HepG2 (cell line): Measurements from ENCODE around the gene SLC15A2. TPM values are rescaled to one million over a fixed set of nuclear protein-coding genes. Genes with fewer than 3 reads are reported as not detected.

Experiments
- ATAC-seq: fragments of 200-7000 bp; cut with Tn5 transposase; 3 replicates; pipeline ENCODE4 v1.9.1; 2020; ENCODE audit warnings: mild to moderate bottlenecking, moderate library complexity
- BruUV-seq: library from RNA; stranded (reverse); fragments of 400-500 nt; replicated peaks from 2 replicates; lab custom pipeline; 2021; lab: Mats Ljungman, UMichigan
- CTCF ChIA-PET: fragments of 300-600 bp; formaldehyde crosslinking; extraction: SDS; loops from one replicate; lab custom pipeline; 2021; ENCODE audit warnings: low total read pairs, inconsistent platforms, low intra/inter-chr PET ratio; lab: Yijun Ruan, JAX
- POLR2A ChIA-PET: fragments of 350-600 bp; sonication (Branson Sonifier 250); formaldehyde crosslinking; loops from one replicate; lab custom pipeline; 2020; ENCODE audit warnings: antibody characterized with exemption, inconsistent platforms; lab: Yijun Ruan, JAX
- DNase-seq: peaks from one replicate; pipeline ENCODE4 v3.0.0-alpha.2; 2015; ENCODE audit warnings: low spot score
- FAIRE-seq: peaks from 3 replicates; lab custom pipeline; 2011; peaks lifted over from hg19 to GRCh38; lab: Jason Lieb, UNC
- H2AFZ ChIP-seq: one replicate; pipeline ENCODE4 v1.6.1; 2011; ENCODE audit warnings: low read length, inconsistent platforms
- H3K27ac ChIP-seq: fragments of 300-600 bp; 3 replicates; pipeline ENCODE4 v1.8.0; 2011; ENCODE audit warnings: mixed run types, mild to moderate bottlenecking, mixed read lengths, low read length, inconsistent platforms; ENCODE audit not compliant: insufficient read depth; ENCODE audit errors: extremely low read length
- H3K27me3 ChIP-seq, 2 experiments: fragments of 200-600 bp in 1 of 2; 2 replicates in 1 of 2; 3 replicates in 1 of 2; pipeline versions ENCODE4 v1.6.0 to v1.8.0; 2011; ENCODE audit warnings: low read length in 2 of 2, mild to moderate bottlenecking in 2 of 2, moderate library complexity in 2 of 2, inconsistent platforms in 1 of 2; ENCODE audit not compliant: insufficient read depth in 2 of 2, control insufficient read depth in 1 of 2
- H3K36me3 ChIP-seq, 2 experiments: fragments of 200-600 bp in 1 of 2; replicated peaks in 1 of 2; 2 replicates in 1 of 2; 3 replicates in 1 of 2; pipeline versions ENCODE4 v1.5.1 to v1.8.0; 2011; ENCODE audit warnings: low read length in 2 of 2, inconsistent platforms in 1 of 2; ENCODE audit not compliant: insufficient read depth in 2 of 2, control insufficient read depth in 1 of 2
- H3K4me1 ChIP-seq: 2 replicates; pipeline ENCODE4 v1.5.1; 2012; ENCODE audit warnings: low read length, inconsistent platforms; ENCODE audit not compliant: insufficient read depth
- H3K4me2 ChIP-seq: 2 replicates; pipeline ENCODE4 v1.6.0; 2011; ENCODE audit warnings: low read depth, low read length, inconsistent platforms
- H3K4me3 ChIP-seq, 3 experiments: fragments of 200-600 bp in 1 of 3; sonication (generic), shearing (Covaris generic) in 1 of 3; replicated peaks in 1 of 3; 2 replicates each; pipeline ENCODE4 v1.5.1; 2011 to 2016; ENCODE audit warnings: low read length in 3 of 3, inconsistent platforms in 2 of 3, low read depth in 2 of 3, mild to moderate bottlenecking in 2 of 3, control low read depth in 1 of 3, mixed read lengths in 1 of 3; ENCODE audit not compliant: insufficient read depth in 1 of 3
- H3K79me2 ChIP-seq: one replicate; pipeline ENCODE4 v1.6.1; 2011; ENCODE audit warnings: low read length, inconsistent platforms; ENCODE audit not compliant: insufficient read depth
- H3K9ac ChIP-seq: 2 replicates; pipeline ENCODE4 v1.6.0; 2011; ENCODE audit warnings: mild to moderate bottlenecking, low read depth, low read length, inconsistent platforms; ENCODE audit not compliant: insufficient read depth
- H3K9me3 ChIP-seq: 2 replicates; pipeline ENCODE4 v1.5.1; 2012; ENCODE audit warnings: mild to moderate bottlenecking, low read length
- H4K20me1 ChIP-seq: 2 replicates; pipeline ENCODE4 v1.6.0; 2011; ENCODE audit warnings: inconsistent platforms, mild to moderate bottlenecking, low read length, moderate library complexity; ENCODE audit not compliant: insufficient read depth
- ATF1 ChIP-seq: IDR thresholded peaks from 2 replicates; pipeline ENCODE4 v1.6.1; 2016; ENCODE audit warnings: mild to moderate bottlenecking, control low read depth
- JDP2 ChIP-seq: sonication (generic); formaldehyde crosslinking; IDR thresholded peaks from 2 replicates; pipeline ENCODE4 v1.8.1; 2022; ENCODE audit warnings: missing genetic modification reagents, borderline replicate concordance
- NFIB ChIP-seq: sonication (generic); formaldehyde crosslinking; IDR thresholded peaks from 2 replicates; pipeline ENCODE4 v1.9.0; 2021; ENCODE audit warnings: missing genetic modification reagents, mild to moderate bottlenecking, borderline replicate concordance
- ZBTB21 ChIP-seq: sonication (generic); formaldehyde crosslinking; IDR thresholded peaks from 2 replicates; pipeline ENCODE4 v1.4.0; 2020; ENCODE audit warnings: missing genetic modification reagents
- ZNF747 ChIP-seq: sonication (generic); formaldehyde crosslinking; IDR thresholded peaks from 2 replicates; pipeline ENCODE4 v1.8.1; 2023; ENCODE audit warnings: missing genetic modification reagents, mild to moderate bottlenecking, borderline replicate concordance
- WGBS: methylation state at CpG from one replicate; pipeline ENCODE4 v1.1.6; 2017; ENCODE audit warnings: low lambda C conversion rate; 5-methylcytosine and 5-hydroxymethylcytosine counted together
- in situ Hi-C: cut with HindIII; loops from 2 replicates; pipeline ENCODE4 v1.10.0; 2017; ENCODE audit warnings: low pct_unique_long_range_greater_than_20kb; ENCODE audit not compliant: extremely low pct_ligation_motif_present
- intact Hi-C: fragments of 100-400 bp; cut with micrococcal nuclease; formaldehyde crosslinking; loops from one replicate; pipeline ENCODE4 v1.10.0; 2022; ENCODE audit not compliant: unreplicated experiment
- polyA plus RNA-seq, 8 experiments: library from polyadenylated mRNA; depleted of rRNA in 3 of 8; stranded (reverse) in 7 of 8; unstranded in 1 of 8; fragments of >200 nt; fragmentation: Illumina TruSeq in 4 of 8; extraction: Trizol in 4 of 8; gene quantifications; 2 replicates each; pipeline versions ENCODE4 v1.2.1 to v1.2.3, GENCODE V29; 2011 to 2016; ENCODE audit warnings: low read depth in 4 of 8, missing spikeins in 1 of 8, mixed read lengths in 1 of 8; ENCODE audit not compliant: insufficient read depth in 1 of 8
- total RNA-seq, 5 experiments: library from RNA; depleted of rRNA; stranded (reverse); fragments of >200 nt; fragmentation: Illumina TruSeq; extraction: Trizol; gene quantifications; 2 replicates each; pipeline ENCODE4 v1.2.3, GENCODE V29; 2016; ENCODE audit warnings: low read depth in 1 of 5
- TF ChIP-seq, protein P1 (sequence below): IDR thresholded peaks from 2 replicates; pipeline ENCODE4 v1.6.1; 2012; ENCODE audit warnings: inconsistent platforms
- TF ChIP-seq, protein P2 (sequence below): sonication (generic); formaldehyde crosslinking; conservative IDR thresholded peaks from 2 replicates; pipeline ENCODE4 v1.4.0; 2020; ENCODE audit warnings: missing genetic modification reagents
- TF ChIP-seq, protein P3 (sequence below), 2 experiments: sonication (generic) in 1 of 2; formaldehyde crosslinking in 1 of 2; IDR thresholded peaks; 2 replicates each; pipeline versions ENCODE4 v1.5.1 to v1.6.1; 2011 to 2020; ENCODE audit warnings: borderline replicate concordance in 1 of 2, low read depth in 1 of 2, low read length in 1 of 2, mild to moderate bottlenecking in 1 of 2, missing genetic modification reagents in 1 of 2, moderate library complexity in 1 of 2
- TF ChIP-seq, protein P4 (sequence below): sonication (generic); formaldehyde crosslinking; conservative IDR thresholded peaks from 2 replicates; pipeline ENCODE4 v1.8.0; 2022; ENCODE audit warnings: mild to moderate bottlenecking, moderate library complexity, missing genetic modification reagents
- TF ChIP-seq, protein P5 (sequence below): sonication (generic); formaldehyde crosslinking; IDR thresholded peaks from 2 replicates; pipeline ENCODE4 v1.8.0; 2023; ENCODE audit warnings: mild to moderate bottlenecking, missing genetic modification reagents
- TF ChIP-seq, protein P6 (sequence below): sonication (generic); formaldehyde crosslinking; IDR thresholded peaks from 2 replicates; pipeline ENCODE4 v1.5.0; 2020; ENCODE audit warnings: mild to moderate bottlenecking, missing genetic modification reagents

Gene SLC15A2
- total and polyA plus RNA-seq, 2 of the 13 experiments (the other 11 are each of a cell fraction or from before 2014, with no cell fraction given): 1.0 to 1.4 TPM

DNA sequence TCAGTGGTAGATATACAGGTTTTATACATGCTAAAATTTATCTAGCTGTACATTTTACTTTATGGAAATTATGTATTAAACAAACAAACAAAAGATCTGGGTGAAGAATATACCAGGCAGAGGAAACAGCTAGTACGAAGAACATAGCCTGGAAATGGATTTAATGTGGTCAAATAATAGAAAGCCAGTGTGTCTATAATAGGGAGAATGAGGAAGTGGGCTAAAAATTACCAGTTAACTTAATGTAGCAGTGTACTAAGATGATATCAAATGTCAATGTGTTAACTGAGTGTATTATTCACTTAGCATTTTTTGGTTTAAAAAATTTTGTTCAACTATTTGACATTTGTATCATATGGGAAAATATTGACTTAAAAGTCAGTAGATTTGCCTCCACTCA is 22.8 kb upstream of the SLC15A2 start:
- POLR2A ChIA-PET: no interaction called here
- intact Hi-C loops (no loop called here), in situ Hi-C loops (no loop called here)
- no peaks in the 10 kb centered on the region for H3K9me3 ChIP-seq
- FAIRE-seq: no peak
- no peak for DNase-seq
- CTCF ChIA-PET: no interaction called here
- no peak overlapping the region for H3K4me3 ChIP-seq
- H3K4me2 ChIP-seq: no peak overlapping the region
- no peak for ATAC-seq
- no TSS peak for BruUV-seq
- no peak overlapping the region for H2AFZ ChIP-seq
- no peaks in the 10 kb centered on the region for H3K79me2 ChIP-seq
- WGBS: 98% methylated on average over 1 of the region's 1 CpG
- no peaks in the 10 kb centered on the region for H3K36me3 ChIP-seq
- no peak overlapping the region for H3K27ac ChIP-seq
- H3K27me3 ChIP-seq: no peaks in the 10 kb centered on the region
- no peak overlapping the region for H3K9ac ChIP-seq
- no peaks in the 10 kb centered on the region for H3K4me1 ChIP-seq
- TF ChIP-seq, protein P1, sequence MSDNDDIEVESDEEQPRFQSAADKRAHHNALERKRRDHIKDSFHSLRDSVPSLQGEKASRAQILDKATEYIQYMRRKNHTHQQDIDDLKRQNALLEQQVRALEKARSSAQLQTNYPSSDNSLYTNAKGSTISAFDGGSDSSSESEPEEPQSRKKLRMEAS: no peak
- TF ChIP-seq ZBTB21 (CRISPR knock-in tag): no peak
- no peak for TF ChIP-seq JDP2 (CRISPR knock-in tag)
- TF ChIP-seq, protein P2, sequence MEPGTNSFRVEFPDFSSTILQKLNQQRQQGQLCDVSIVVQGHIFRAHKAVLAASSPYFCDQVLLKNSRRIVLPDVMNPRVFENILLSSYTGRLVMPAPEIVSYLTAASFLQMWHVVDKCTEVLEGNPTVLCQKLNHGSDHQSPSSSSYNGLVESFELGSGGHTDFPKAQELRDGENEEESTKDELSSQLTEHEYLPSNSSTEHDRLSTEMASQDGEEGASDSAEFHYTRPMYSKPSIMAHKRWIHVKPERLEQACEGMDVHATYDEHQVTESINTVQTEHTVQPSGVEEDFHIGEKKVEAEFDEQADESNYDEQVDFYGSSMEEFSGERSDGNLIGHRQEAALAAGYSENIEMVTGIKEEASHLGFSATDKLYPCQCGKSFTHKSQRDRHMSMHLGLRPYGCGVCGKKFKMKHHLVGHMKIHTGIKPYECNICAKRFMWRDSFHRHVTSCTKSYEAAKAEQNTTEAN (CRISPR knock-in tag): no peak
- TF ChIP-seq, protein P3, sequence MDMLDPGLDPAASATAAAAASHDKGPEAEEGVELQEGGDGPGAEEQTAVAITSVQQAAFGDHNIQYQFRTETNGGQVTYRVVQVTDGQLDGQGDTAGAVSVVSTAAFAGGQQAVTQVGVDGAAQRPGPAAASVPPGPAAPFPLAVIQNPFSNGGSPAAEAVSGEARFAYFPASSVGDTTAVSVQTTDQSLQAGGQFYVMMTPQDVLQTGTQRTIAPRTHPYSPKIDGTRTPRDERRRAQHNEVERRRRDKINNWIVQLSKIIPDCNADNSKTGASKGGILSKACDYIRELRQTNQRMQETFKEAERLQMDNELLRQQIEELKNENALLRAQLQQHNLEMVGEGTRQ (IDR thresholded peaks at IDR 0.05; ENCODE audit: low read depth, low read length): no peak
- TF ChIP-seq, protein P3 (CRISPR knock-in tag; IDR thresholded peaks at IDR 0.05; ENCODE audit: borderline replicate concordance): no peak
- TF ChIP-seq, protein P4, sequence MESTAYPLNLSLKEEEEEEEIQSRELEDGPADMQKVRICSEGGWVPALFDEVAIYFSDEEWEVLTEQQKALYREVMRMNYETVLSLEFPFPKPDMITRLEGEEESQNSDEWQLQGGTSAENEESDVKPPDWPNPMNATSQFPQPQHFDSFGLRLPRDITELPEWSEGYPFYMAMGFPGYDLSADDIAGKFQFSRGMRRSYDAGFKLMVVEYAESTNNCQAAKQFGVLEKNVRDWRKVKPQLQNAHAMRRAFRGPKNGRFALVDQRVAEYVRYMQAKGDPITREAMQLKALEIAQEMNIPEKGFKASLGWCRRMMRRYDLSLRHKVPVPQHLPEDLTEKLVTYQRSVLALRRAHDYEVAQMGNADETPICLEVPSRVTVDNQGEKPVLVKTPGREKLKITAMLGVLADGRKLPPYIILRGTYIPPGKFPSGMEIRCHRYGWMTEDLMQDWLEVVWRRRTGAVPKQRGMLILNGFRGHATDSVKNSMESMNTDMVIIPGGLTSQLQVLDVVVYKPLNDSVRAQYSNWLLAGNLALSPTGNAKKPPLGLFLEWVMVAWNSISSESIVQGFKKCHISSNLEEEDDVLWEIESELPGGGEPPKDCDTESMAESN (CRISPR knock-in tag): no peak
- no peak for TF ChIP-seq NFIB (CRISPR knock-in tag)
- TF ChIP-seq, protein P5, sequence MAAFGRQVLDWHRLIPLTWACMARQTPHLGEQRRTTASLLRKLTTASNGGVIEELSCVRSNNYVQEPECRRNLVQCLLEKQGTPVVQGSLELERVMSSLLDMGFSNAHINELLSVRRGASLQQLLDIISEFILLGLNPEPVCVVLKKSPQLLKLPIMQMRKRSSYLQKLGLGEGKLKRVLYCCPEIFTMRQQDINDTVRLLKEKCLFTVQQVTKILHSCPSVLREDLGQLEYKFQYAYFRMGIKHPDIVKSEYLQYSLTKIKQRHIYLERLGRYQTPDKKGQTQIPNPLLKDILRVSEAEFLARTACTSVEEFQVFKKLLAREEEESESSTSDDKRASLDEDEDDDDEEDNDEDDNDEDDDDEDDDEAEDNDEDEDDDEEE (CRISPR knock-in tag): no peak
- TF ChIP-seq ZNF747 (CRISPR knock-in tag): no peak
- no peak for TF ChIP-seq ATF1
- TF ChIP-seq, protein P6, sequence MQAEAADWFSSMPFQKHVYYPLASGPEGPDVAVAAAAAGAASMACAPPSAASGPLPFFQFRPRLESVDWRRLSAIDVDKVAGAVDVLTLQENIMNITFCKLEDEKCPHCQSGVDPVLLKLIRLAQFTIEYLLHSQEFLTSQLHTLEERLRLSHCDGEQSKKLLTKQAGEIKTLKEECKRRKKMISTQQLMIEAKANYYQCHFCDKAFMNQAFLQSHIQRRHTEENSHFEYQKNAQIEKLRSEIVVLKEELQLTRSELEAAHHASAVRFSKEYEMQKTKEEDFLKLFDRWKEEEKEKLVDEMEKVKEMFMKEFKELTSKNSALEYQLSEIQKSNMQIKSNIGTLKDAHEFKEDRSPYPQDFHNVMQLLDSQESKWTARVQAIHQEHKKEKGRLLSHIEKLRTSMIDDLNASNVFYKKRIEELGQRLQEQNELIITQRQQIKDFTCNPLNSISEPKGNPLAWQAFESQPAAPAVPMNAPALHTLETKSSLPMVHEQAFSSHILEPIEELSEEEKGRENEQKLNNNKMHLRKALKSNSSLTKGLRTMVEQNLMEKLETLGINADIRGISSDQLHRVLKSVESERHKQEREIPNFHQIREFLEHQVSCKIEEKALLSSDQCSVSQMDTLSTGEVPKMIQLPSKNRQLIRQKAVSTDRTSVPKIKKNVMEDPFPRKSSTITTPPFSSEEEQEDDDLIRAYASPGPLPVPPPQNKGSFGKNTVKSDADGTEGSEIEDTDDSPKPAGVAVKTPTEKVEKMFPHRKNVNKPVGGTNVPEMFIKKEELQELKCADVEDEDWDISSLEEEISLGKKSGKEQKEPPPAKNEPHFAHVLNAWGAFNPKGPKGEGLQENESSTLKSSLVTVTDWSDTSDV: no peak
- no peaks in the 10 kb centered on the region for H4K20me1 ChIP-seq
